C4-2B (cell line): ENCODE measurements around the gene BCL2L1.
"Not testable (repeated sequence)": the region's sequence is repeated elsewhere in the genome, so short reads cannot be mapped to it uniquely, and the experiment has no call there.

Source experiments
- H3K27ac ChIP-seq: fragments of 450-650 bp; 2 replicates; pipeline ENCODE4 v1.5.1; 2017
- CTCF ChIP-seq: fragments of 450-650 bp; conservative IDR thresholded peaks from 2 replicates; pipeline ENCODE4 v1.5.1; 2017; ENCODE audit warnings: mild to moderate bottlenecking
- ZFX ChIP-seq: fragments of 450-650 bp; IDR thresholded peaks from 2 replicates; pipeline ENCODE4 v1.6.1; 2017

Gene BCL2L1

GRCh38 chr20:31759836-31760518 is 37.3 kb upstream of the BCL2L1 start:
- H3K27ac ChIP-seq, result no peak overlapping the region
- no peak for TF ChIP-seq CTCF
- no peak for TF ChIP-seq ZFX

GRCh38 chr20:31758991-31759390 is 36.3 kb upstream of the BCL2L1 start:
- TF ChIP-seq CTCF, result no peak
- TF ChIP-seq ZFX, result no peak
- H3K27ac ChIP-seq, result no peak overlapping the region

GRCh38 chr20:31758521-31758920 is 35.9 kb upstream of the BCL2L1 start:
- no peak for TF ChIP-seq ZFX
- TF ChIP-seq CTCF, result no peak
- H3K27ac ChIP-seq, result no peak overlapping the region

- TF ChIP-seq ZFX, result no peak
- no peak for TF ChIP-seq CTCF
- H3K27ac ChIP-seq, result no peak overlapping the region
These were observed 34.6 kb upstream of the BCL2L1 start for GRCh38 chr20:31757254-31757653.

GRCh38 chr20:31751126-31751525 is 28.5 kb upstream of the BCL2L1 start:
- TF ChIP-seq CTCF, result no peak
- no peak for TF ChIP-seq ZFX

GRCh38 chr20:31749223-31749622 is 26.6 kb upstream of the BCL2L1 start:
- TF ChIP-seq ZFX (no peak), CTCF (no peak)
- H3K27ac ChIP-seq, result no peak overlapping the region

More at GRCh38 chr20:31751126-31751525, 28.5 kb upstream of the BCL2L1 start:
- no peak overlapping the region for H3K27ac ChIP-seq

- no peak overlapping the region for H3K27ac ChIP-seq
- TF ChIP-seq CTCF (no peak), ZFX (no peak)
These were observed 25.0 kb upstream of the BCL2L1 start for GRCh38 chr20:31747640-31748039.

- H3K27ac ChIP-seq, result not testable (repeated sequence)
These were observed 24.4 kb upstream of the BCL2L1 start for GRCh38 chr20:31747028-31747427.
